WTC11 (cell line): Measurements from ENCODE around the gene KRTAP4-6.

Source experiments
- ATF1 ChIP-seq: sonication (generic); formaldehyde crosslinking; IDR thresholded peaks from 2 replicates; pipeline ENCODE4 v1.8.1; 2023; ENCODE audit warnings: mild to moderate bottlenecking, moderate library complexity, missing genetic modification reagents
- JUN ChIP-seq: sonication (generic); formaldehyde crosslinking; IDR thresholded peaks from 2 replicates; pipeline ENCODE4 v1.8.0; 2023; ENCODE audit warnings: mild to moderate bottlenecking, missing genetic modification reagents
- SP1 ChIP-seq: sonication (generic); formaldehyde crosslinking; conservative IDR thresholded peaks from 2 replicates; pipeline ENCODE4 v1.8.1; 2022; ENCODE audit warnings: missing genetic modification reagents
- TEAD1 ChIP-seq: sonication (generic); formaldehyde crosslinking; IDR thresholded peaks from 2 replicates; pipeline ENCODE4 v1.8.0; 2022; ENCODE audit warnings: mild to moderate bottlenecking, missing genetic modification reagents
- ZNF416 ChIP-seq: fragments of 250-450 bp; sonication (Bioruptor Pico); IDR thresholded peaks from 2 replicates; pipeline ENCODE4 v1.9.0; 2021; ENCODE audit warnings: mild to moderate bottlenecking, inconsistent platforms
- ZNF423 ChIP-seq: fragments of 250-450 bp; sonication (Bioruptor Pico); IDR thresholded peaks from 2 replicates; pipeline ENCODE4 v2.1.2; 2022; ENCODE audit warnings: mild to moderate bottlenecking, moderate library complexity
- TF ChIP-seq, protein P1 (sequence below): fragments of 200-600 bp; IDR thresholded peaks from 2 replicates; pipeline ENCODE4 v1.8.0; 2022; ENCODE audit warnings: antibody characterized with exemption
- TF ChIP-seq, protein P2 (sequence below): fragments of 250-450 bp; sonication (Bioruptor Pico); conservative IDR thresholded peaks from 2 replicates; pipeline ENCODE4 v1.9.0; 2021; ENCODE audit warnings: mild to moderate bottlenecking
- TF ChIP-seq, protein P3 (sequence below): sonication (generic); formaldehyde crosslinking; IDR thresholded peaks from 2 replicates; pipeline ENCODE4 v1.8.1; 2023; ENCODE audit warnings: mild to moderate bottlenecking, missing genetic modification reagents, moderate library complexity
- TF ChIP-seq, protein P4 (sequence below): sonication (generic); formaldehyde crosslinking; IDR thresholded peaks from 2 replicates; pipeline ENCODE4 v1.8.0; 2022; ENCODE audit warnings: missing genetic modification reagents
- TF ChIP-seq, protein P5 (sequence below): sonication (generic); formaldehyde crosslinking; IDR thresholded peaks from 2 replicates; pipeline ENCODE4 v1.8.1; 2023; ENCODE audit warnings: mild to moderate bottlenecking, moderate library complexity, missing genetic modification reagents
- TF ChIP-seq, protein P6 (sequence below): sonication (generic); formaldehyde crosslinking; IDR thresholded peaks from 2 replicates; pipeline ENCODE4 v1.8.0; 2023; ENCODE audit warnings: missing genetic modification reagents, mild to moderate bottlenecking, borderline replicate concordance
- TF ChIP-seq, protein P7 (sequence below): sonication (generic); formaldehyde crosslinking; IDR thresholded peaks from 2 replicates; pipeline ENCODE4 v1.8.1; 2022; ENCODE audit warnings: low read depth, mild to moderate bottlenecking, moderate library complexity, missing genetic modification reagents, borderline replicate concordance
- TF ChIP-seq, protein P8 (sequence below): fragments of 250-450 bp; sonication (Bioruptor Pico); IDR thresholded peaks from 2 replicates; pipeline ENCODE4 v1.8.0; 2021; ENCODE audit warnings: mild to moderate bottlenecking

DNA sequence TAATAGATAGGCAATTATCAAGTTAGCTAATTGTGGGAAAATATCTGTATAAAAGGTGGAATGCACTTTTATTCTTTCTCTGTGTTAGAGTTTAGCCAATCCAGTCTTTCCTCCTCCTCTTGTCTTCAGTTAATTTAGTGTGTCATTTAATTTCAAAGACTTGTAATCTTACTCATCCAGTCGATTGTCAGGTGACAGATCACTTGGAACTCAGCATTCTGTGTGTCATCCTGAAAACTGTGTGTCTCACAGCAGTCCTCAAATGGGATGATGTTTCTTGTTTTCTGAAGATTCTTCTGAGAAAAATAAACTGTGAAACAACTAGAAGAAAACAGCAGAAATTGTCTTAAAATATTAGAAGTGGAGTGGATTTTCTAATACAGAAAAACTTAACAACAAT is 44.7 kb upstream of the KRTAP4-6 start:
- TF ChIP-seq, protein P1, sequence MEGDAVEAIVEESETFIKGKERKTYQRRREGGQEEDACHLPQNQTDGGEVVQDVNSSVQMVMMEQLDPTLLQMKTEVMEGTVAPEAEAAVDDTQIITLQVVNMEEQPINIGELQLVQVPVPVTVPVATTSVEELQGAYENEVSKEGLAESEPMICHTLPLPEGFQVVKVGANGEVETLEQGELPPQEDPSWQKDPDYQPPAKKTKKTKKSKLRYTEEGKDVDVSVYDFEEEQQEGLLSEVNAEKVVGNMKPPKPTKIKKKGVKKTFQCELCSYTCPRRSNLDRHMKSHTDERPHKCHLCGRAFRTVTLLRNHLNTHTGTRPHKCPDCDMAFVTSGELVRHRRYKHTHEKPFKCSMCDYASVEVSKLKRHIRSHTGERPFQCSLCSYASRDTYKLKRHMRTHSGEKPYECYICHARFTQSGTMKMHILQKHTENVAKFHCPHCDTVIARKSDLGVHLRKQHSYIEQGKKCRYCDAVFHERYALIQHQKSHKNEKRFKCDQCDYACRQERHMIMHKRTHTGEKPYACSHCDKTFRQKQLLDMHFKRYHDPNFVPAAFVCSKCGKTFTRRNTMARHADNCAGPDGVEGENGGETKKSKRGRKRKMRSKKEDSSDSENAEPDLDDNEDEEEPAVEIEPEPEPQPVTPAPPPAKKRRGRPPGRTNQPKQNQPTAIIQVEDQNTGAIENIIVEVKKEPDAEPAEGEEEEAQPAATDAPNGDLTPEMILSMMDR: no peak
- TF ChIP-seq ATF1 (CRISPR knock-in tag) (no peak), ZNF423 (no peak), JUN (CRISPR knock-in tag) (no peak), SP1 (no peak), ZNF416 (CRISPR knock-in tag) (no peak), TEAD1 (CRISPR knock-in tag) (no peak)
- TF ChIP-seq, protein P2, sequence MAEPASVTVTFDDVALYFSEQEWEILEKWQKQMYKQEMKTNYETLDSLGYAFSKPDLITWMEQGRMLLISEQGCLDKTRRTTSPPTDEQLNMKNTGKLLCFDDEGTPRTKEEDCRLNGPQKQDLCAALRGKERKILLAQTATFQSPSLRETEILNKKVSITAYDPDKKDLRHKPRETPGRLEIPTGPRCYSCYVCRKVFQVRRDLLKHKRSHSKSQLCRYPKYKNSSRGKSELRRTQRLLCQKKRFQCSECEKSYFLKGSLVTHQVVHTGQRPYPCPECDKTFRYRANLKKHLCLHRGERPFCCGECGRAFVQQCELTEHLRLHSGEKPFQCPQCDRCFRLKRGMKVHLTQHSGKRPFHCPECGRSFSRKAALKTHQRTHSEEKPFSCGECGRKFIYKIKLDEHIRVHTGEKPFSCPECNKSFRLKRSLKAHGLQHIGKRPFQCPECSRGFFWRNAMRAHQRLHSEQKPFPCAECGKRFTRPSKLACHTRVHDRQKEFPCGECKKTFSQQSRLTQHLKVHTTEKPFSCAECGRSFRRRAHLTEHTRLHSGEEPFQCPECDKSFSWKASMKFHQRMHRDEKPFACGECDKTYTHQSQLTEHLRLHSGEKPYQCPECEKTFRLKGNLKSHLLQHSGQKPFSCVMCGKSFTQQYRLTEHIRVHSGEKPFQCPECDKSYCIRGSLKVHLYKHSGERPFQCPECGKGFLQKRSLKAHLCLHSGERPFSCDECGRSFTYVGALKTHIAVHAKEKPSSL: no peak
- TF ChIP-seq, protein P3, sequence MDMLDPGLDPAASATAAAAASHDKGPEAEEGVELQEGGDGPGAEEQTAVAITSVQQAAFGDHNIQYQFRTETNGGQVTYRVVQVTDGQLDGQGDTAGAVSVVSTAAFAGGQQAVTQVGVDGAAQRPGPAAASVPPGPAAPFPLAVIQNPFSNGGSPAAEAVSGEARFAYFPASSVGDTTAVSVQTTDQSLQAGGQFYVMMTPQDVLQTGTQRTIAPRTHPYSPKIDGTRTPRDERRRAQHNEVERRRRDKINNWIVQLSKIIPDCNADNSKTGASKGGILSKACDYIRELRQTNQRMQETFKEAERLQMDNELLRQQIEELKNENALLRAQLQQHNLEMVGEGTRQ: no peak
- TF ChIP-seq, protein P4, sequence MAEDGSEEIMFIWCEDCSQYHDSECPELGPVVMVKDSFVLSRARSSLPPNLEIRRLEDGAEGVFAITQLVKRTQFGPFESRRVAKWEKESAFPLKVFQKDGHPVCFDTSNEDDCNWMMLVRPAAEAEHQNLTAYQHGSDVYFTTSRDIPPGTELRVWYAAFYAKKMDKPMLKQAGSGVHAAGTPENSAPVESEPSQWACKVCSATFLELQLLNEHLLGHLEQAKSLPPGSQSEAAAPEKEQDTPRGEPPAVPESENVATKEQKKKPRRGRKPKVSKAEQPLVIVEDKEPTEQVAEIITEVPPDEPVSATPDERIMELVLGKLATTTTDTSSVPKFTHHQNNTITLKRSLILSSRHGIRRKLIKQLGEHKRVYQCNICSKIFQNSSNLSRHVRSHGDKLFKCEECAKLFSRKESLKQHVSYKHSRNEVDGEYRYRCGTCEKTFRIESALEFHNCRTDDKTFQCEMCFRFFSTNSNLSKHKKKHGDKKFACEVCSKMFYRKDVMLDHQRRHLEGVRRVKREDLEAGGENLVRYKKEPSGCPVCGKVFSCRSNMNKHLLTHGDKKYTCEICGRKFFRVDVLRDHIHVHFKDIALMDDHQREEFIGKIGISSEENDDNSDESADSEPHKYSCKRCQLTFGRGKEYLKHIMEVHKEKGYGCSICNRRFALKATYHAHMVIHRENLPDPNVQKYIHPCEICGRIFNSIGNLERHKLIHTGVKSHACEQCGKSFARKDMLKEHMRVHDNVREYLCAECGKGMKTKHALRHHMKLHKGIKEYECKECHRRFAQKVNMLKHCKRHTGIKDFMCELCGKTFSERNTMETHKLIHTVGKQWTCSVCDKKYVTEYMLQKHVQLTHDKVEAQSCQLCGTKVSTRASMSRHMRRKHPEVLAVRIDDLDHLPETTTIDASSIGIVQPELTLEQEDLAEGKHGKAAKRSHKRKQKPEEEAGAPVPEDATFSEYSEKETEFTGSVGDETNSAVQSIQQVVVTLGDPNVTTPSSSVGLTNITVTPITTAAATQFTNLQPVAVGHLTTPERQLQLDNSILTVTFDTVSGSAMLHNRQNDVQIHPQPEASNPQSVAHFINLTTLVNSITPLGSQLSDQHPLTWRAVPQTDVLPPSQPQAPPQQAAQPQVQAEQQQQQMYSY (CRISPR knock-in tag): no peak
- TF ChIP-seq, protein P5, sequence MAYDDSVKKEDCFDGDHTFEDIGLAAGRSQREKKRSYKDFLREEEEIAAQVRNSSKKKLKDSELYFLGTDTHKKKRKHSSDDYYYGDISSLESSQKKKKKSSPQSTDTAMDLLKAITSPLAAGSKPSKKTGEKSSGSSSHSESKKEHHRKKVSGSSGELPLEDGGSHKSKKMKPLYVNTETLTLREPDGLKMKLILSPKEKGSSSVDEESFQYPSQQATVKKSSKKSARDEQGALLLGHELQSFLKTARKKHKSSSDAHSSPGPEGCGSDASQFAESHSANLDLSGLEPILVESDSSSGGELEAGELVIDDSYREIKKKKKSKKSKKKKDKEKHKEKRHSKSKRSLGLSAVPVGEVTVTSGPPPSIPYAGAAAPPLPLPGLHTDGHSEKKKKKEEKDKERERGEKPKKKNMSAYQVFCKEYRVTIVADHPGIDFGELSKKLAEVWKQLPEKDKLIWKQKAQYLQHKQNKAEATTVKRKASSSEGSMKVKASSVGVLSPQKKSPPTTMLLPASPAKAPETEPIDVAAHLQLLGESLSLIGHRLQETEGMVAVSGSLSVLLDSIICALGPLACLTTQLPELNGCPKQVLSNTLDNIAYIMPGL (CRISPR knock-in tag): no peak
- TF ChIP-seq, protein P6, sequence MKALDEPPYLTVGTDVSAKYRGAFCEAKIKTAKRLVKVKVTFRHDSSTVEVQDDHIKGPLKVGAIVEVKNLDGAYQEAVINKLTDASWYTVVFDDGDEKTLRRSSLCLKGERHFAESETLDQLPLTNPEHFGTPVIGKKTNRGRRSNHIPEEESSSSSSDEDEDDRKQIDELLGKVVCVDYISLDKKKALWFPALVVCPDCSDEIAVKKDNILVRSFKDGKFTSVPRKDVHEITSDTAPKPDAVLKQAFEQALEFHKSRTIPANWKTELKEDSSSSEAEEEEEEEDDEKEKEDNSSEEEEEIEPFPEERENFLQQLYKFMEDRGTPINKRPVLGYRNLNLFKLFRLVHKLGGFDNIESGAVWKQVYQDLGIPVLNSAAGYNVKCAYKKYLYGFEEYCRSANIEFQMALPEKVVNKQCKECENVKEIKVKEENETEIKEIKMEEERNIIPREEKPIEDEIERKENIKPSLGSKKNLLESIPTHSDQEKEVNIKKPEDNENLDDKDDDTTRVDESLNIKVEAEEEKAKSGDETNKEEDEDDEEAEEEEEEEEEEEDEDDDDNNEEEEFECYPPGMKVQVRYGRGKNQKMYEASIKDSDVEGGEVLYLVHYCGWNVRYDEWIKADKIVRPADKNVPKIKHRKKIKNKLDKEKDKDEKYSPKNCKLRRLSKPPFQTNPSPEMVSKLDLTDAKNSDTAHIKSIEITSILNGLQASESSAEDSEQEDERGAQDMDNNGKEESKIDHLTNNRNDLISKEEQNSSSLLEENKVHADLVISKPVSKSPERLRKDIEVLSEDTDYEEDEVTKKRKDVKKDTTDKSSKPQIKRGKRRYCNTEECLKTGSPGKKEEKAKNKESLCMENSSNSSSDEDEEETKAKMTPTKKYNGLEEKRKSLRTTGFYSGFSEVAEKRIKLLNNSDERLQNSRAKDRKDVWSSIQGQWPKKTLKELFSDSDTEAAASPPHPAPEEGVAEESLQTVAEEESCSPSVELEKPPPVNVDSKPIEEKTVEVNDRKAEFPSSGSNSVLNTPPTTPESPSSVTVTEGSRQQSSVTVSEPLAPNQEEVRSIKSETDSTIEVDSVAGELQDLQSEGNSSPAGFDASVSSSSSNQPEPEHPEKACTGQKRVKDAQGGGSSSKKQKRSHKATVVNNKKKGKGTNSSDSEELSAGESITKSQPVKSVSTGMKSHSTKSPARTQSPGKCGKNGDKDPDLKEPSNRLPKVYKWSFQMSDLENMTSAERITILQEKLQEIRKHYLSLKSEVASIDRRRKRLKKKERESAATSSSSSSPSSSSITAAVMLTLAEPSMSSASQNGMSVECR: no peak
- TF ChIP-seq, protein P7, sequence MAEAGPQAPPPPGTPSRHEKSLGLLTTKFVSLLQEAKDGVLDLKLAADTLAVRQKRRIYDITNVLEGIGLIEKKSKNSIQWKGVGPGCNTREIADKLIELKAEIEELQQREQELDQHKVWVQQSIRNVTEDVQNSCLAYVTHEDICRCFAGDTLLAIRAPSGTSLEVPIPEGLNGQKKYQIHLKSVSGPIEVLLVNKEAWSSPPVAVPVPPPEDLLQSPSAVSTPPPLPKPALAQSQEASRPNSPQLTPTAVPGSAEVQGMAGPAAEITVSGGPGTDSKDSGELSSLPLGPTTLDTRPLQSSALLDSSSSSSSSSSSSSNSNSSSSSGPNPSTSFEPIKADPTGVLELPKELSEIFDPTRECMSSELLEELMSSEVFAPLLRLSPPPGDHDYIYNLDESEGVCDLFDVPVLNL (CRISPR knock-in tag): no peak
- TF ChIP-seq, protein P8, sequence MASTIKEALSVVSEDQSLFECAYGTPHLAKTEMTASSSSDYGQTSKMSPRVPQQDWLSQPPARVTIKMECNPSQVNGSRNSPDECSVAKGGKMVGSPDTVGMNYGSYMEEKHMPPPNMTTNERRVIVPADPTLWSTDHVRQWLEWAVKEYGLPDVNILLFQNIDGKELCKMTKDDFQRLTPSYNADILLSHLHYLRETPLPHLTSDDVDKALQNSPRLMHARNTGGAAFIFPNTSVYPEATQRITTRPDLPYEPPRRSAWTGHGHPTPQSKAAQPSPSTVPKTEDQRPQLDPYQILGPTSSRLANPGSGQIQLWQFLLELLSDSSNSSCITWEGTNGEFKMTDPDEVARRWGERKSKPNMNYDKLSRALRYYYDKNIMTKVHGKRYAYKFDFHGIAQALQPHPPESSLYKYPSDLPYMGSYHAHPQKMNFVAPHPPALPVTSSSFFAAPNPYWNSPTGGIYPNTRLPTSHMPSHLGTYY (CRISPR knock-in tag): no peak
